ENCODE data around the gene MEI4.
"Not testable (repeated sequence)": the region's sequence is repeated elsewhere in the genome, so short reads cannot be mapped to it uniquely, and the experiment has no call there.

Gene MEI4

GRCh38 chr6:77816766-77817270, 164.0 kb downstream of the MEI4 start:
- no peak for DNase-seq

- DNase-seq, result no peak
These were observed 169.4 kb downstream of the MEI4 start for GRCh38 chr6:77822265-77822664.

GRCh38 chr6:77825204-77825603, 172.4 kb downstream of the MEI4 start:
- no peak for DNase-seq

- DNase-seq, result no peak
These were observed 176.9 kb downstream of the MEI4 start for GRCh38 chr6:77829736-77830135.

GRCh38 chr6:77833749-77834148, 180.9 kb downstream of the MEI4 start:
- not testable (repeated sequence) for DNase-seq

- no peak for DNase-seq
These were observed 181.8 kb downstream of the MEI4 start for GRCh38 chr6:77834591-77834996.

- DNase-seq, result no peak
These were observed 184.4 kb downstream of the MEI4 start for GRCh38 chr6:77837034-77837784.

GRCh38 chr6:77839292-77839691, 186.5 kb downstream of the MEI4 start:
- DNase-seq, result no peak

- no peak for DNase-seq
These were observed 192.0 kb downstream of the MEI4 start for GRCh38 chr6:77844822-77845221.

- no peak for DNase-seq
These were observed 200.6 kb downstream of the MEI4 start for GRCh38 chr6:77853401-77853800.

GRCh38 chr6:77856391-77856790, 203.6 kb downstream of the MEI4 start:
- DNase-seq, result no peak

GRCh38 chr6:77857421-77857820, 204.6 kb downstream of the MEI4 start:
- DNase-seq, result no peak

GRCh38 chr6:77876300-77876699, 223.5 kb downstream of the MEI4 start:
- no peak for DNase-seq

- no peak for DNase-seq
These were observed 226.7 kb downstream of the MEI4 start for GRCh38 chr6:77879527-77879926.

- DNase-seq, result no peak
These were observed 227.7 kb downstream of the MEI4 start for GRCh38 chr6:77880501-77880900.

- DNase-seq, result no peak
These were observed 231.0 kb downstream of the MEI4 start for GRCh38 chr6:77883851-77884250.

GRCh38 chr6:77893391-77893790, 240.6 kb downstream of the MEI4 start:
- no peak for DNase-seq

- no peak for DNase-seq
These were observed 253.2 kb downstream of the MEI4 start for GRCh38 chr6:77906070-77906469.

- no peak for DNase-seq
These were observed 258.0 kb downstream of the MEI4 start for GRCh38 chr6:77910826-77911225.

GRCh38 chr6:77926198-77926751, 273.4 kb downstream of the MEI4 start:
- no peak for DNase-seq

- DNase-seq, result no peak
These were observed 277.5 kb downstream of the MEI4 start for GRCh38 chr6:77930382-77930781.

GRCh38 chr6:77930952-77931351, 278.1 kb downstream of the MEI4 start:
- no peak for DNase-seq

- DNase-seq, result no peak
These were observed 309.2 kb downstream of the MEI4 start for GRCh38 chr6:77962070-77962469.

GRCh38 chr6:77965449-77965848, 312.6 kb downstream of the MEI4 start:
- no peak for DNase-seq

GRCh38 chr6:77972334-77972733, 319.5 kb downstream of the MEI4 start:
- no peak for DNase-seq

Data from femur (tissue), 1 donor.